Suprapubic skin (tissue), 3 donors: ENCODE results near the gene ATP8B3.

Experiments
- CTCF ChIP-seq, 2 donors: fragments of 200-600 bp in 1 of 2; fragments of 450-650 bp in 1 of 2; sonication (generic) in 1 of 2; IDR thresholded peaks; one replicate each; pipeline ENCODE4 v1.5.1; 2016 to 2019; ENCODE audit warnings: antibody characterized with exemption in 2 of 2, mild to moderate bottlenecking in 1 of 2, moderate library complexity in 1 of 2
- POLR2A ChIP-seq, 2 donors: fragments of 450-650 bp; IDR thresholded peaks; one replicate each; pipeline ENCODE4 v1.6.1; 2017; ENCODE audit warnings: antibody characterized with exemption in 2 of 2, mild to moderate bottlenecking in 2 of 2, moderate library complexity in 2 of 2

GRCh38 chr19:1750343-1751021 lies 61.6 kb downstream of the ATP8B3 start:
- no peak for TF ChIP-seq CTCF (IDR thresholded peaks at IDR 0.05)
- TF ChIP-seq POLR2A (IDR thresholded peaks at IDR 0.05): no peak
